Stimulated activated CD8-positive, alpha-beta memory T cell treated with anti-CD3 and anti-CD28 coated beads, Interleukin-7, amount 100 ng/mL, for 4 hours (primary cell): ENCODE results near the gene GAP43.

Experiments
- DNase-seq, 2 donors: peaks; one replicate each; pipeline ENCODE4 v3.0.0-alpha.2; 2020; ENCODE audit warnings: low read depth in 2 of 2

The GAP43 gene

GRCh38 chr3:115623044-115623868 lies at the start of gene GAP43:
Gene GAP43 (plus strand): TSS chr3:115623510. CDS start chr3:115623690, 180 bp downstream.
- no peak for DNase-seq

- DNase-seq, result no peak
Observed at GRCh38 chr3:115576325-115576875, 46.9 kb upstream of the GAP43 start.

GRCh38 chr3:115577000-115577399 lies 46.3 kb upstream of the GAP43 start:
- DNase-seq, result no peak

GRCh38 chr3:115578331-115578730 lies 45.0 kb upstream of the GAP43 start:
- DNase-seq, result no peak

- no peak for DNase-seq
Observed at GRCh38 chr3:115580566-115580965, 42.7 kb upstream of the GAP43 start.

GRCh38 chr3:115581362-115582135 lies 41.8 kb upstream of the GAP43 start:
- no peak for DNase-seq

GRCh38 chr3:115588201-115589115 lies 34.9 kb upstream of the GAP43 start:
- no peak for DNase-seq

GRCh38 chr3:115590873-115591272 lies 32.4 kb upstream of the GAP43 start:
- DNase-seq, result no peak

- no peak for DNase-seq
Observed at GRCh38 chr3:115595611-115596275, 27.6 kb upstream of the GAP43 start.

GRCh38 chr3:115598216-115598615 lies 25.1 kb upstream of the GAP43 start:
- no peak for DNase-seq

GRCh38 chr3:115602194-115602593 lies 21.1 kb upstream of the GAP43 start:
- no peak for DNase-seq

- DNase-seq, result no peak
Observed at GRCh38 chr3:115611630-115612029, 11.7 kb upstream of the GAP43 start.

- DNase-seq, result no peak
Observed at GRCh38 chr3:115615001-115615814, 8.1 kb upstream of the GAP43 start.

GRCh38 chr3:115616461-115616860 lies 6.8 kb upstream of the GAP43 start:
- no peak for DNase-seq

GRCh38 chr3:115617591-115617990 lies 5.7 kb upstream of the GAP43 start:
- no peak for DNase-seq

GRCh38 chr3:115624029-115624741 lies 875 bp downstream of the GAP43 start:
- no peak for DNase-seq

- no peak for DNase-seq
Observed at GRCh38 chr3:115624901-115625300, 1.6 kb downstream of the GAP43 start.

GRCh38 chr3:115626006-115626409 lies 2.7 kb downstream of the GAP43 start:
- DNase-seq, result no peak

GRCh38 chr3:115626721-115627120 lies 3.4 kb downstream of the GAP43 start:
- DNase-seq, result no peak
